HG03558 (cell line): ENCODE measurements around the gene CLTB.
"Not testable (repeated sequence)": the region's sequence is repeated elsewhere in the genome, so short reads cannot be mapped to it uniquely, and the experiment has no call there.

Source experiments
- ATAC-seq: cut with Tn5 transposase; IDR thresholded peaks from one replicate; pipeline ENCODE4 v1.9.1; 2021; ENCODE audit warnings: moderate number of reproducible peaks; ENCODE audit not compliant: unreplicated experiment; ENCODE audit errors: extremely low read depth

The CLTB gene, protein sequence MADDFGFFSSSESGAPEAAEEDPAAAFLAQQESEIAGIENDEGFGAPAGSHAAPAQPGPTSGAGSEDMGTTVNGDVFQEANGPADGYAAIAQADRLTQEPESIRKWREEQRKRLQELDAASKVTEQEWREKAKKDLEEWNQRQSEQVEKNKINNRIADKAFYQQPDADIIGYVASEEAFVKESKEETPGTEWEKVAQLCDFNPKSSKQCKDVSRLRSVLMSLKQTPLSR

DNA sequence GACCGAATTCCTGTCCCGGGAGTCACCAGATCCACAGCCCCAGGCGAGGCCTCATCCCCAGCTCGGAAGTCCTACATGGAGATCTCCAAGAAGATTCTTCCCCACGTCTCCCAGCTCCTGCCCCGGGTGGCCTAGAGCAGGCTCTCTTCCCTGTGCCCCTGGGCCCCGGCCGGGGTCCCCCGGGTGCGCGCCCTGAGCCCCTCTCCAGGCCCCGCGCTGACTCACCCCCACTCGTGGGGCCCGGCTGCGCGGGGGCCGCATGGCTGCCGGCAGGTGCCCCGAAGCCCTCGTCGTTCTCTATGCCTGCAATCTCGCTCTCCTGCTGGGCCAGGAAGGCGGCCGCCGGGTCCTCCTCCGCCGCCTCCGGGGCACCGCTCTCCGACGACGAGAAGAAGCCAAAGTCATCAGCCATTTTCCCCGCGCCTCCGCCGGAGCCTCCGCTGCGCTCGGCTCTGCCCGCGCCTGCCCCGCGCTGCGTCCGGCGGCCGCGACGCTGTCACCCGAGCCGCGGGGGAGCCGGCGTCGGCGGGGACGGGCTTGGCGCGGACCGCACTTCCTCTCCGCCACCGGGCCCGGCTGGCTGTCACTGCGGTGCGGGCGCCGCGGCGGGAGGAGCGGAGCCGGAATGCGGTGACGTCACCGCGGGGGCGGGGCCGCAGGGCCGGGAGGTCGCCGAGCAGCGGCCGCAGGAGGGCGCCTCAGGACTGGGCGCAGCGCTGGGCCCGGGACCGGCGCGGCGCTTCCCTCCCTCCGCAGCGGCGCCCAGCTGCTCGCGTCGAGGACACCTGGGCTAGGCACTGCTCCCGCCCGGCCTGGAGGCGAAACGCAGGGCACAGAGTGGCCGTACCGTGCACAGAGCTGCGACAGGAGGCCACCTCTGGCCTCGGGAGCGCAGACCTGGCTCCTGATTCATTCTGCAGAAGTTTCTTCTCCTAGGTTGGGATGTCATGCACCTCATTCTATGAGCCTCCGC is at the start of gene CLTB:
CLTB (minus strand) TSS at position 588 of the 973 bp plus-strand sequence; CDS start at position 412, 176 bp downstream.
- ATAC-seq = peak; percentile 86

DNA sequence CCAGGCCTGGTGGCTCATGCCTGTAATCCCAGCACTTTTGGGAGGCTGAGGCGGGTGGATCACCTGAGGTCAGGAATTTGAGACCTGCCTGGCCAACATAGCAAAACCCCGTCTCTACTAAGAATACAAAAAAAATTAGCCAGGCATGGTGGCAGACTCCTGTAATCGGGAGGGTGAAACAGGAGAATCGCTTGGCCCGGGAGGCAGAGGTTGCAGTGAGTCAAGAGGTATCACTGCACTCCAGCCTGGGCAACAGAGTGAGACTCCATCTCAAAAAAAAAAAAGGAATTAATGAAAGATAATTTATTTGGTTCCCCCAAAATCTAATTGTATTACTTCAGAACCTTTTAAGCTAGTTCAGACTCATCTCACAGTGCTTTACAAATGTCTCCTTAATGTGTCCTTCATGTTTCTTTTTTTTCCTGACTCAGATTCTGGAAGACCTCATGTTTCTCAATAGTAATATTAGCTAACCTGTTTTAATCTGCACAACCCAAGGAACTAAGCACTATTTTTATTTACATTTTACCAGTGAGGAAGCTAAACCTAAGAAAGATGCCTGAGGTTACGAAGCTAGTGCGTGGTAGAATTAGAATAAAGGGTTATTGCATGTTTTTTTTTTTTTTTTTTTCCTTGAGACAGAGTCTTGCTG is 46.9 kb upstream of the CLTB start:
- no peak for ATAC-seq

DNA sequence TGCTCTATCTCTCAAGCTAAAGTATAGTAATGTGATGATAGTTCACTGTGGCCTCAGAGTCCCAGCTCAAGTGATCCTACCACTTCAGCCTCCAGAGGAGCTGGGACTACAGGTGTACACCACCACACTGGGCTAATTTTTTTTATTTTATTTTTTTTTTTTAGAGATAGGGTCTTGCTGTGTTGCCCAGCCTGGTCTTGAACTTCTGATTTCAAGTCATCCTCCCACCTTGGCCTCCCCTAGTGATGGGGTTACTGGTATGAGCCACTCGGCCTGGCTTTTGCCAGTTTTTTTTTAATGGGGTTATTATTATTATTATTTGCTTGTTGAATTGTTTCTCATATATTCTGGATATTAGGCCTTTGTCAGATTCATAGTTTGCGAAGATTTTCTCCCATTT is 45.0 kb upstream of the CLTB start:
- ATAC-seq = no peak

DNA sequence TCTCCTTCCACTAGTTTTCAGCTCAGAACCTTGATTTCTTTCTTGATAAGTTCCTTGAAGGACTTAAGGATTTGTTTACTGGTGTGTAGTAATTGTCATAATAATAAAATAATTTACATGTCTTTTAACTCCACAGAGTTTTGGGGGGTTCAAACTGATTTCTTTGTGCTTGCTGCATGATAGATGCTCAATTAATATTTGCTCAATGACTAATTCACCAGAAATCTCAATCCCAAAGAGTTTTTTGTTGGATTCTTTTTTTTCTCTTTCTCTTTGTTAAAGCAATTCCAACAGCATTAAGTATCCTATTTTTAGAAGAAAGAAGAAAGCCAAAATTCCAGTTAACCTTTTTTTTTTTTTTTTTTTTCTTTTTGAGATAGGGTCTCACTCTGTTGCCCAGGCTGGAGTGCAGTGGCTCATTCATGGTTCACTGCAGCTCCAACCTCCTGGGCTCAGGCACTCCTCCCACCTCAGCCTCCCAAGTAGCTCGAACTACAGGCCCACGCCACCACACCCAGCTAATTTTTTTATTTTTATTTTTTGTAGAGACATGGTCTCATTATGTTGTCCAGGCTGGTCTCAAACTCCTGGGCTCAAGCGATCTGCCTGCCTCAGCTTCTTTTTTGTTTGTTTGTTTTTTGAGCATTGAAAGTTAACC is 42.7 kb upstream of the CLTB start:
- ATAC-seq = no peak

DNA sequence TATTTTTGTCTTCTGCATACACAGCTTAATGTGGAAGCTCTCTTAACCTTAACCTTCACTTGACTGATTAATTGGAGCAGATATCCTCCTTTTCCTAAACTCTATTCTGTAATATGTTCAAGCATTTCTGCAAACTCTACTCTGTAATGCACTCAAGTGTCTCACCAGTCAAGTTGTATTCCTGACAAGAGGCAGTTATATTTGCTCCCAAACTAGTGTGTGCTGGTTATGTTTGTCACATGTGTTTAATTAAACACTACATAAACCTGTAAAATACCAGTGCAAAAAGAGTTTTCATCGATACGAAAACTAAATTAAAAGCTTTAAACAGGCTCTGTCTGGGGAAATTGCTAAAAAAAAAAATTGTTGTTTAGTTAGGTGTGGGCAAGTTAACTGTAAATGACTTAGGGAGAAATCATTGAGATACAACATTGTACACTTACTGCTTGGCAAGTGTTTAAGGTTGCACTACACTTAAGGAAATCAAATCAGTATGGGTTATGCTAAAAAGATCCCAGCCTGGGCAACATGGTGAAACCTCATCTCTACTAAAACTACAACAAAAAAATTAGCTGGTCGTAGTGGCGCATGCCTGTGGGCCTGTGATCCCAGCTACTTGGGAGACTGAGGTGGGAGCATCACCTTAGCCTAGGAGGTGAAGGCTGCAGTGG is 38.5 kb upstream of the CLTB start:
- ATAC-seq = no peak

DNA sequence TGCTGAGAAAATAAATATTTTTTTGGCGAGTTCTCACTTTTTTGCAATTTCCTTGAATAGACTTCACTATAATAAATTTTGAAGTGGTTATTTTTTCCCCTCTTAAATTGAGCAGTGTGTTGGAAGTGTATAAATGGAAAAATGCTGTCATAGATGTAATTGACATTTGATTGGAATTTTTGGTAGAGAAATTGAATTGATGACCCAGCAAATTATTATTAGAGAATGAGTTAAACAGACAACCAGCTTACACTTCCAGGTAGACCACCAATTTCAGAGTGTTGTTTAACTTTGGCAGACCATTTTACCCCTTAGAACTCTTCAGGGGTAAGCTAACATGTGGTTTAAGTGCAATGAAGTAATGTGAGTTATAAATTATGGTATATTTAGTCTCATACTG is 33.7 kb upstream of the CLTB start:
- ATAC-seq = no peak

DNA sequence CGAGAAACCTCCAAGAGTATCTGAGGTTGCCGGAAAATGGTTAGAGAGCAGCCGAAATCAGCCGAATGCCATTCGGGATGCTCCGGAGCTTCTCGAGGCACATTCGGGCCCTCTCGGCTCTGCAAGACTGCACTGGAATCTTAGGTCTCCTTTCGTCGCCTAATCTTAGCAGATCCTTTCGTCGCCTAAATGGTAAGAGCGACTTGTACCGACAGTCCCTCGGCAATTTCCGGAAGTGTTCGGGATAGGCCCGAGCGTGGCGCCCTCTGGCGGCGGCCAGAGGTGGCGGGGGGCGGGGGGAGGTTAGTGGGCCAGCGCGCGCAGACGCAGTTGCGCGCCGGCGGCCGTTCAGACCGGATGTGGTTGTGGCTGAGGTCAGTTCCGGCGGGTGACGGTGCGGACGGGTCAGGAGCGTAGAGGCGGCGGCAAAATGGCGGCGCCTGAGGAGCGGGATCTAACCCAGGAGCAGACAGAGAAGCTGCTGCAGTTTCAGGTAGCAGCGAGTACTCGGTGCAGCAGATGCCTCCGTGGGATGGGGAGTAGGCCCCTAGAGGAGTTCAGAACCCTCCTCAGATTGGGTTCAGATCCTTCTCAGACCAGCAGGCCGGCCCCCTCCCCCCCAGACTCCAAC is 31.8 kb upstream of the CLTB start, which contains the start of gene FAF2:
FAF2 (plus strand) TSS at position 408 of the 631 bp plus-strand sequence; CDS start at position 431, 23 bp downstream.
- ATAC-seq = peak; percentile 91

DNA sequence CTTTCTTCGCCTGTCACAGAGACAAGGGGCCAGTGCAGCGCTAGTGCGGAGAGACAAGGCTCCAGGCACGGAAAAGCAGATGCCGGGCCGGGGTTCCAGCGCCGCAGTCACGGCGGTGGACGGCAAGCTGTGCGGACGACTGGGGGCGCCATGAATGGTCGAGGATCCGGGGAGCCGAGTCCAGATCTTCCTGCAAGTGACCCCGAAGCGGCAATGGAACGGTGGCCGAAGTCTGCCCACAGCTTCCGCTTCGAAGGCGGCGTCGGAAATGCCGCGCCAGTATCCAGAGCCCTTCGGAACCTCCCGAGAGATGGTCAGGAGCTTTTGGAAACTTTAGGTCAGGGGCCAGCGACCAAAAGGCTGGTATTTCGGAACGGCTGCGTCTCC is 31.2 kb upstream of the CLTB start:
- no peak for ATAC-seq

DNA sequence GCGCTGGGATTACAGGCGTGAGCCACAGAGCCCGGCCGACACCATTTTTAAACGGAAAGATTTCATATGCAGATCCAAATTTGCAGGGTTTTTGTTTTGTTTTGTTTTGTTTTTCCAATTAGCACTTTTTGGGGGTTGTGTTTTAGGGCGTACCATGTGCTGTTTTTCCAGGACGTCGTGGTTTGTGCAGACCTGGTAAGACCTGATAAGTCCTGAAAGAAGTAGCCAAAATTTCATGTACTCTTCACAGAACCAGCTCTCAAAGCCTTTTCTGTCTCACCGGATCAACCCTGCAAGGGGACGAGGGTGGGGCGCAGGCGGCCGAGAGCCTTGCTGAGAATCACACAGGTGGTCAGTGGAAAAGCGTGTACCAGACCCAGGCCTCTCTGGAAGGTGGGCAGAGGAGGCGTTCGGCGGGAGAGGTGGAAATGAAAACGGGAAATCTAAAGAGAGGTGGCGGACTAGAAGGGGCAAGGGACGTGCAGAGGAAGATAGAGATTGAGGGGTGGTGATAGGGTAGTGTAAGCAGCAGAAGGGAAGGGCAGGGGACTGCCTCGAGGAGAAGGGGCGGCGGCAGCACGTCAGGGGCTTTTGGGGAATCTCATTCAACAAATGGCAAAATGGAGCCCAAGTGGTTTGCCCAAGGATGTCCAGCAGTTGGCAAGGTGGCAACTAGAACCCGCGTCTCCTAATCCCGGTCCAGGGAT is 30.7 kb upstream of the CLTB start:
- ATAC-seq = no peak

DNA sequence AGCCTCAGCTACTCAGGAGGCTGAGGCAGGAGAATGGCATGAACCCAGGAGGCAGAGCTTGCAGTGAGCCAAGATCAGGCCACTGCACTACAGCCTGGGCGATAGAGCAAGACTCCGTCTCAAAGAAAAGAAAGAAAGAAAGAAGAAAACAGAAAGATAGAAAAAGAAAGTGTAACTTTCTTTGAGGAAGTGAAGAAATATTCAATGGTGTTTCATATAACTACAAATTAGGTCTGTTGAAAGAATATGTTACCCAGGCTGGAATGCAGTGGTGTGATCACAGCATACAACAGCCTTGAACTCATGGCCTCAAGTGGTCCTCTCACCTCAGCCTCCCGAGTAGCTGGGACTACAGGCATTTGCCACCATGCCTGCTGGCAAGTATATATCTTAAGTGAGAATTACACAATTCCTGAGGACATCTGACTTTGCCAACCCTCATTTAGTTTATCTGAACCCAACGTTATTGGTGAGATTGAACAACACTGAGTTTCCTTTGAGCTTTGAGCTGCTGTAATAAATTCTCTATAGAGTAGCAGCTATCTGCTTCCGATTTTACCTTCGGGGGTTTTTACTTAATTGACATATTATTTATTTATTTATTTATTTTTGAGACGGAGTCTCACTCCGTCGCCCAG is 29.8 kb upstream of the CLTB start:
- ATAC-seq = no peak

DNA sequence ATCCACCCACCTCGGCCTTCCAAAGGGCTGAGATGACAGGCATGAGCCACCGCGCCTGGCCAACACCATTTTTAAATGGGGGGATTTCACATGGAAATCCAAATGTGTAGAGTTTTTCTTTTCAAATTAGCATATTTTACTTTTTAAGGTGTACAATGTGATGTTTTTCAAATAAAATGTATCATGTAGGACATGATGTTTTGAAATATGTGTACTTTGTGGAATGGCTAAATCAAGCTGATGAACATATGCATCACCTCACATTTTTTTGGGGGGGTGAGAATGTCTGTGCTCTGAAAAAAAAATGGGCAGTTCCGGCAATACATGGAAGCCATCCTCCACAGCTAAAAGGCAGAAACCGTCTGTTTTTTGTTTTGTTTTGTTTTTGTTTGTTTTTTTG is 28.4 kb upstream of the CLTB start:
- no peak for ATAC-seq

DNA sequence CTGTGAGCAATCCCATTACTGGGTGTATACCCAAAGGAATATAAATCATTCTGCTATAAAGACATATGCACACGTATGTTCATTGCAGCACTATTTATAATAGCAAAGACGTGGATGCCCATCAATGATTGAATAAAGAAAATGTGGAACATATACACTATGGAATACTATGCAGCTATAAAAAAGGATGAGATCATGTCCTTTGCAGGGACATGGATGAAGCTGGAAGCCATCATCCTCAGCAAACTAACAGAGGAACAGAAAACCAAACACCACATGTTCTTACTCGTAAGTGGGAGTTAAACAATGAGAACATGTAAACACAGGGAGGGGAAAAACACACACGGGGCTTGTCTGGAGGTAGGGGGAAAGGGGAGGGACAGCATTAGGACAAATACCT is 26.6 kb upstream of the CLTB start:
- ATAC-seq = not testable (repeated sequence)

DNA sequence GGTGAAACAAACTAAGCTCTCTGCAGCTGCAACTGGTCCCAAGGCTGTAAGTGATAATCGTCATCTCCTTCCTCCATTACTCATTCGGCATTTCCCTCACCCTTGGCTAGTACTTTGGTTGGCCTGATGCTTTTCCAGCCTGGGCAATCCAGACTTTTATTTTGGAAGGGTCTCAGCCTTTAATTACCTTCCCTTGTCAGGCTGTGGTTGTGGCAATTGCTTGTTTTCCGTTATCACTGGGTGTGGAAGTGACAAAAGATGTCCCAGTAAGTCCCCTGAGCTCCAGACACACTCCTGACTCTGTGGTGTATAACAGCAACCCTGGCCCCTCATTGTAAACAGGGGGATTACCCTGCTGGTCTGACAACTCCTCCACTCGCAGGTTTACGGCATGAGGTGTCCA is 25.6 kb upstream of the CLTB start:
- ATAC-seq = no peak

DNA sequence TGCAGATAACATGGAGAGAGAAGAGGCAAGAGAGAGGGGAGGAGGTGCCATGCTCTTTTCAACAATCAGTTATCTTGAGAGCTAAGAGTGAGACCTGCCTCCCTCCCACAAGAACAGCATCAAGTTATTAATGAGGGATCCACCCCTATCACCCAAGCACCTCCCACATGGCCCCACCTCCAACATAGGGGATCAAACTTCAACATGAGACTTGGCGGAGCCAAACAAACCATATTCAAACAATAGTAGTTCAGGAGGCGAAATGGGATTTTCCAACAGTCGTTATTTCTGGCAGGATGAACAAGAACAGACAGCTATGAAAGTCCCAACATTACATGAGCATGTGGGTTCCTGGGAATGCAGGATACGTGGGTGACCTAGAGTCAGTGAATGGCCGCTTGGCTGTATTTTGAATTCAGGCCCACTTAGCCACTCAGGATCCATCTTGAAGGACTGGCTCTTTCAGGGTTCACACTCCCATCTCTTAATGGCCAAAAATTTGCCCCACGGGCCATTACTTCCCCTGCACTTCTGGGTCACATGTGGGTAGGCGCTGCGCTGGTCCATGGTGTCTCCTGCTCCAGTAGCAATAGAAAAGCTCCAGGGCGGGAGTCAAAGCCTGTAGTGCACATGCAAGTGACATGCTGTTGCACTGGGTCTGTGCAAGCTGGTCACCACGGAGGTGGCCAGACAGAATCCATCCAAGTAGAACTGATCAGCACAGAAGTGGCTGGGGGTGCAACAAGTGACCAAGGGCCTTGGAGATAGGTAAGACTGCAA is 24.8 kb upstream of the CLTB start:
- ATAC-seq = no peak

DNA sequence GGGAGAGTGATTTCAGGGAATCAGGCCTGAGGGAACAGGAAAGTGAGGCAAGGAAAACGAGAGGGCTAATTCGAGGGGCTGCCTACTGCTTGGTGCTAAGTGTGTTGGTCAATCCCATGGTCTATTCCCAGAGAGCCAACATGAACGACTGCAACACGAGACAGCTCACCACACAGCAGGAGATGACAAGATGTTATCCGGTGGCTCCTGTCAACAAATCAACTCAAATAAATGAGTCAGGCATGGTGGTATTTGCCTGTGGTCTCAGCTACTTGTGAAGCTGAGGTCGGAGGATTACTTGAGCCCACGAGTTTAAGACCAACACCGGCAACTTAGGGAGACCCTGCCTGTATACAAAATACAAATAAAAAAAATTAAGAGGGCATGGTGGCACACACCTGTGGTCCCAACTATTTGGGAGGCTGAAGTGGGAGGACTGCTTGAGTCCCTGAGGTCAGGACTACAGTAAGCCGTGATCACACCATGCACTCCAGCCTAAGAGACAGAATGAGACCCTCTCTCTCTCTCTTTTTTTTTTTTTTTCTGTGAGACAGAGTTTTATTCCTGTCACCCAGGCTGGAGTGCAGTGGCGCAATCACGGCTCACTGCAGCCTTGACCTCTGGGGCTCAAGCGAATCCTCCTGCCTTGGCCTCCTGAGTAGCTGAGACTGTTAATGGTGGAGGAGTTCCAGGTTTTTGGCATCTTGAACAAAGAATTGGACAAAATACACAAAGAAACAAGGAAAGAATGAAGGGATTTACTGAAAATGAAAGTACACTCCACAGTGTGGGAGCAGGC is 22.8 kb upstream of the CLTB start:
- ATAC-seq = no peak

DNA sequence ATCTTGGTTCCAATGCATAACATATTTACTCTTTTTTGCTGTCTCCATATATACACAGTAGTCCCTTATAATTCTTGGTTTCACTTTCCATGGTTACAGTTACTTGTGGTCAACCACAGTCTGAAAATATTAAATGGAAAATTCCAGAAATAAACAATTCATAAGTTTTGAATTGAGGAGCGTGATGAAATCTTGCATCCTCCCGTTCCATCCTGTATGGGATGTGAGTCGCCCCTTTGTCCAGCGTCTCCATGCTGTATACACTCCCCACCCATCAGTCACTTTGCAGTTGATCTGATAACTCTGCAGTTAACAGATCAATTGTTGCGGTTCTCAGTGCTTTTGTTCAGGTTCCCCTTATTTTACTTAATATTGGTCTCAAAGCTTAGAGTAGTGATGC is 20.3 kb upstream of the CLTB start:
- no peak for ATAC-seq

DNA sequence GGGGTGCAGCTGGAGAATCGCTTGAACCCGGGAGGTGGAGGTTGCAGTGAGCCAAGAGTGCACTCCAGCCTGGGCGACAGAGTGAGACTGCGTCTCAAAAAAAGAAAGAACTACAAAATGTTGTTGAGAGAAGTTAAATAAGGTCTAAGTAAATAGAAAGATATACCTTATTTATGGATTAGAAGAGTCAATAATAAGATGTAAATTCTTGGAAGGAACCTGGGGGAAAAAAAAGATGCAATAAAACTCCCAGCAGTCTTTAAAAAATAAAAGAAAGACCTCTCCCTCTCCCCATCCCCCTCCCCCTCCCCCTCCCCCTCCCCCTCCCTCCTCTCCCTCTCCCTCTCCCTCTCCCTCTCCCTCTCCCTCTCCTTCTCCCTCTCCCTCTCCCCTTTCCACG is 16.4 kb upstream of the CLTB start:
- ATAC-seq = no peak
